BE2C (cell line): Measurements from ENCODE around the gene ITGB3. TPM values are rescaled to one million over a fixed set of nuclear protein-coding genes. Genes with fewer than 3 reads are reported as not detected.
A peak's percentile ranks its signal among the peaks of the same experiment; 100 is the strongest.

Source experiments
- DNase-seq: peaks from one replicate; pipeline ENCODE4 v3.0.0-alpha.2; 2020
- H3K27me3 ChIP-seq: fragments of 250-450 bp; sonication (Bioruptor Pico); 2 replicates; pipeline ENCODE4 v1.5.1; 2020; ENCODE audit warnings: mild to moderate bottlenecking
- H3K36me3 ChIP-seq: fragments of 250-450 bp; sonication (Bioruptor Pico); 2 replicates; pipeline ENCODE4 v1.5.1; 2020; ENCODE audit warnings: mild to moderate bottlenecking
- H3K4me1 ChIP-seq: fragments of 250-450 bp; sonication (Bioruptor Pico); 2 replicates; pipeline ENCODE4 v1.5.1; 2020
- H3K4me3 ChIP-seq: 2 replicates; pipeline ENCODE4 v1.5.1; 2011; ENCODE audit warnings: low read depth, low read length
- H3K9me3 ChIP-seq: fragments of 250-450 bp; sonication (Bioruptor Pico); 2 replicates; pipeline ENCODE4 v1.5.1; 2020
- polyA plus RNA-seq: library from polyadenylated mRNA; unstranded; fragments of >200 nt; gene quantifications from one replicate; pipeline ENCODE4 v1.2.1, GENCODE V29; 2012; ENCODE audit warnings: low read depth, missing spikeins; ENCODE audit not compliant: insufficient read length, insufficient read depth
- TF ChIP-seq, protein P1 (sequence below): IDR thresholded peaks from 2 replicates; pipeline ENCODE4 v1.5.1; 2012; ENCODE audit warnings: mild to moderate bottlenecking, low read depth, low read length

ITGB3 gene
- polyA plus RNA-seq: 0.46 TPM

DNA sequence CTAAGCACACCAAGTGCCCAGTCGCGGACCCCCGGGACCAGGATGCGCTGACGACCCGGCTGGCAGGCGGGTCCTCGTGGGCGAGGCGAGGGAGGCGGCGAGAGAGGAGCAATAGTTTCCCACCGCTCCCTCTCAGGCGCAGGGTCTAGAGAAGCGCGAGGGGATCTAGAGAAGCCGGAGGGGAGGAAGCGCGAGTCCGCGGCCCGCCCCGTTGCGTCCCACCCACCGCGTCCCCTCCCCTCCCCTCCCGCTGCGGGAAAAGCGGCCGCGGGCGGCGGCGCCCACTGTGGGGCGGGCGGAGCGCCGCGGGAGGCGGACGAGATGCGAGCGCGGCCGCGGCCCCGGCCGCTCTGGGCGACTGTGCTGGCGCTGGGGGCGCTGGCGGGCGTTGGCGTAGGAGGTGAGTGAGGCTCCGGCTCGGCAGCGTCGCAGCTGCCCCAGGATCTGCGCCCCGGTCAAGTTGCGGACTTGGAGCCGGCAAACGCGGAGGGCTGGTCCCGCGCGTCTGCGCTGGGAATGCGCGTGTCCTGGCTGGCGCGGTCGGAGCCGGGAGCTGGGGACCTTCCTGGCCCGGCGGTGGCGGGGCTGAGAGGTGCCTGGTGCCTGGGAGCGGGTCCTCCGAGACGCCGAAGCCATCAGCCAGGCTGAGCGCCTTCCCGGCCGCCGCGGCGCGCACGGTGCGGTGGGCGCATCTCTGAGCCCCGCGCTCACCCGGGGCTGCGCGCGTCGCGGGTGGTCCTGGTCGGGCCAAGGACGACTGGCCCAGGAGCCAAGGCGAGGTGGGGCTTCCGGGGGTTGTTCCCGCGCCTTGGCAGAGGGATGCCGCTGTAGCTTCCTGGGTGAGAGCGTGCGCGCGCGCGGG, at the start of gene ITGB3:
Gene ITGB3, plus strand, starts transcription at position 287 of the 862 bp plus-strand sequence. Its CDS starts 35 bp downstream, at position 322.
- Histone ChIP-seq H3K27me3 (peaks cover 3% of the 10 kb centered on the region; the same call in 1 of the 2 replicates), H3K36me3 (no peaks in the 10 kb centered on the region), H3K4me3 (peak within 1 kb of the TSS; percentile 68), H3K4me1 (0 out of 2 replicates have a peak, but pooled peaks cover 2% of the 10 kb centered on the region), H3K9me3 (no peaks in the 10 kb centered on the region)
- DNase-seq: peak; percentile 88
- TF ChIP-seq, protein P1, sequence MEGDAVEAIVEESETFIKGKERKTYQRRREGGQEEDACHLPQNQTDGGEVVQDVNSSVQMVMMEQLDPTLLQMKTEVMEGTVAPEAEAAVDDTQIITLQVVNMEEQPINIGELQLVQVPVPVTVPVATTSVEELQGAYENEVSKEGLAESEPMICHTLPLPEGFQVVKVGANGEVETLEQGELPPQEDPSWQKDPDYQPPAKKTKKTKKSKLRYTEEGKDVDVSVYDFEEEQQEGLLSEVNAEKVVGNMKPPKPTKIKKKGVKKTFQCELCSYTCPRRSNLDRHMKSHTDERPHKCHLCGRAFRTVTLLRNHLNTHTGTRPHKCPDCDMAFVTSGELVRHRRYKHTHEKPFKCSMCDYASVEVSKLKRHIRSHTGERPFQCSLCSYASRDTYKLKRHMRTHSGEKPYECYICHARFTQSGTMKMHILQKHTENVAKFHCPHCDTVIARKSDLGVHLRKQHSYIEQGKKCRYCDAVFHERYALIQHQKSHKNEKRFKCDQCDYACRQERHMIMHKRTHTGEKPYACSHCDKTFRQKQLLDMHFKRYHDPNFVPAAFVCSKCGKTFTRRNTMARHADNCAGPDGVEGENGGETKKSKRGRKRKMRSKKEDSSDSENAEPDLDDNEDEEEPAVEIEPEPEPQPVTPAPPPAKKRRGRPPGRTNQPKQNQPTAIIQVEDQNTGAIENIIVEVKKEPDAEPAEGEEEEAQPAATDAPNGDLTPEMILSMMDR: peak; percentile 44

DNA sequence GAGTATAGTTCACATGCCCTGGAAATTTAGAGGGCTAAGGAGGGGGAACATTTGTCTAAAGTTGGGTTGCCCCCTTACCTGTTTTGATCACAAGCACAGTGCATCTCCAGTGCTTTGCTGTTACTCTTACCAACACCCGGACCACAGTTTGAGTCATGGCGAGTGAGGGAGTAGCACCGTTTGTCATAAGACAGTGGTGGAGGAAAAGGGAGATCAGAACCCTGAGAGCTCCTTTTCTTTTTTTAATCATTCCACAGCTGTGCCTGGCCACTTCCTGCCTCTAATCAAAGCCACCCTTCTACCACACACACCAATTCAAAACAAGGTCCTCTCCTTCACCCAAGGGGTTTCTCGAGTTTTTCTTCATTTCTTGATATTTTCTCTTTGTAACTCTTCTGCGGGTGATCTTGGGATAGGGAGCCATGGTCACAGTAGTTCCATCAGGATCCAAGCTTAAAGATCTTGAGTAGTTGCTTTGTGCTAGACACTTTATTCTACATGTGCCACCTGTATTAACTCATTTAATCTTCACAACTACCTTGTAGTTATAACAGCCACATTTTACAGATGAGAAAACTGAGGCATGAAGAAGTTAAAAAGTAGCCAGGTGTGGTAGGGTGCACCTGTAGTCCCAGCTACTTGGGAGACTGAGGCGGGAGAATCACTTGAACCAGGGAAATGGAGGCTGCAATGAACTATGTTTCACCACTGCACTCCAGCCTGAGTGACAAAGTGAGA, 49.5 kb upstream of the ITGB3 start:
- DNase-seq: no peak
- no peak overlapping the region for H3K4me3 ChIP-seq

DNA sequence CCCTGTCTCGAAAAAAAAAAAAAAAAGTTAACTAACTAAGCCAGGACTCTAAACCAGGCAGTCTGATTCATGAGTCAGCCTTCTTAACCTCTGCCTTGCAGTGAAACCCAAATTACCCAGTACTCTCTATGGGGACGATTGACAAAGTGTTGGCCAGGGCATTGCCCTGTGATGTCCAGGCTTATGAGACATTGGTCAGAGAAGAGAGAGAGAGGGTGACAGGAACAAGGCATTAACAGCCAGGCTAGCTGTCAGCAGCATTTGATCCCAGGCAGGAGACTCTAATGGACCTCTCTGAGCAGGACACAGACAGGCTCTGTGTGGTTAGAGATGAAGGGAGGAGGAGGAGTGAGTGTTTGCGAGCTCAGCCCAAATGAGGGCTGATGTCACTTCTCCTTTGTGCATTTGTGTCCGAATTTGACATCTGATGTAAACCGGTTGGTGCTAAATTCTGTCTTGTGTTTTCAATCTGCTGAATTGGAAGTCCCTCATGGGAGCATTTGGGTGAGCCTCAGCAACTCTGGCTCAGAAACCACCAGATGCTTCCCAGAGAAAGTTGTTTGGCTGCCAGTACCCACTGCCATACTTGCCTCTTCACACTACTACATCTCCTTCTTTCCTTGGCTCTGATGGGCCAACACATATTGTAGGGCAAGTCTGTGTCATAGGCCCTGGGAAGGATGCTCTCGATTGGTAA, 48.8 kb upstream of the ITGB3 start:
- Histone ChIP-seq H3K9me3 (no peaks in the 10 kb centered on the region), H3K4me1 (no peaks in the 10 kb centered on the region), H3K36me3 (no peaks in the 10 kb centered on the region), H3K4me3 (no peak overlapping the region), H3K27me3 (no peaks in the 10 kb centered on the region)
- no peak for DNase-seq
- TF ChIP-seq, protein P1: no peak

More for the DNA sequence above, 49.5 kb upstream of the ITGB3 start:
- Histone ChIP-seq H3K4me1 (no peaks in the 10 kb centered on the region), H3K27me3 (no peaks in the 10 kb centered on the region), H3K36me3 (no peaks in the 10 kb centered on the region), H3K9me3 (no peaks in the 10 kb centered on the region)
- TF ChIP-seq, protein P1: no peak

DNA sequence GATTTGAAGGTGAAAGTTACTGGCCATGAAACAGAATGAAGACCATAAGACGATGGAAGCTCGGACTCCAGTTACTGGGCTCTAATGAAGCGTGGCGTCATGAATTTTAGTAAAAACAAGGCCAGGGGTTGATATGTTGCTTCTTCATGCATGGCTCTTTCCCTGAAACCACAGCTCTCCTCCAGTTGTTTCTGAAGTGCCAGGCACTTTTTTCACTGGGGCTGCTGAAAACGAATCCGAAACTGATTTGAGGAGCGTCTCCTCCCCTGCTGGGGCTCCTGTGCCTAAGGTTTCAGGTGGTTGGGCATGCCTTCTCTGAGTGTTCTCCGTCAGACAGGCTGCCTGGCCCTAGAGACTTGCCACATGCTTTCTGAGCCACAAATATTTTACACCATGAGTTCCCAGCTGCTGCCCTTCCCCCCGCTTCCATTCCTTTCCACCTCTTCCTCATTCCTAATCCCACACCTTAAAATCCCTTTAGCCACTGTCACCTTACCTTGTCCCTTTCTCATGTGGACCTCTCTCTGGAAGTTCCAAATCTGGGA, 48.1 kb upstream of the ITGB3 start:
- no peaks in the 10 kb centered on the region for H3K4me1 ChIP-seq
- no peak overlapping the region for H3K4me3 ChIP-seq
- no peaks in the 10 kb centered on the region for H3K36me3 ChIP-seq

More for the DNA sequence above, 48.1 kb upstream of the ITGB3 start:
- H3K27me3 ChIP-seq: no peaks in the 10 kb centered on the region
- no peaks in the 10 kb centered on the region for H3K9me3 ChIP-seq
- TF ChIP-seq, protein P1: no peak
- no peak for DNase-seq
